Ishikawa (cell line): ENCODE data around the gene AGAP1.

ENCODE experiments used
- CEBPB ChIP-seq: IDR thresholded peaks from 2 replicates; pipeline ENCODE4 v1.6.1; 2012
- CREB1 ChIP-seq: IDR thresholded peaks from 2 replicates; pipeline ENCODE4 v1.6.1; 2012; ENCODE audit warnings: low read depth
- EP300 ChIP-seq: IDR thresholded peaks from 2 replicates; pipeline ENCODE4 v1.6.1; 2012; ENCODE audit warnings: borderline replicate concordance
- MAX ChIP-seq: IDR thresholded peaks from 2 replicates; pipeline ENCODE4 v1.6.1; 2012
- NFIC ChIP-seq: IDR thresholded peaks from 2 replicates; pipeline ENCODE4 v1.6.1; 2012
- RAD21 ChIP-seq: IDR thresholded peaks from 2 replicates; pipeline ENCODE4 v1.6.1; 2012; ENCODE audit warnings: low read depth
- REST ChIP-seq: IDR thresholded peaks from 2 replicates; pipeline ENCODE4 v1.6.1; 2012; ENCODE audit warnings: low read depth, mild to moderate bottlenecking
- YY1 ChIP-seq: IDR thresholded peaks from 2 replicates; pipeline ENCODE4 v1.6.1; 2012; ENCODE audit warnings: low read depth
- ZBTB7A ChIP-seq: IDR thresholded peaks from 2 replicates; pipeline ENCODE4 v1.6.1; 2012; ENCODE audit warnings: low read depth

GRCh38 chr2:235505181-235505741, 11.4 kb downstream of the AGAP1 start:
- no peak for TF ChIP-seq NFIC
- TF ChIP-seq REST = no peak
- no peak for TF ChIP-seq EP300
- no peak for TF ChIP-seq MAX
- no peak for TF ChIP-seq YY1
- no peak for TF ChIP-seq CEBPB
- TF ChIP-seq RAD21 = no peak
- TF ChIP-seq CREB1 = no peak
- no peak for TF ChIP-seq ZBTB7A
